ENCODE data around the gene LMTK2. TPM values are rescaled to one million over a fixed set of nuclear protein-coding genes. Genes with fewer than 3 reads are reported as not detected.

Gene LMTK2
- total RNA-seq: 10 to 100 TPM; 22.5 to 31.7 (median 28.4) TPM

DNA sequence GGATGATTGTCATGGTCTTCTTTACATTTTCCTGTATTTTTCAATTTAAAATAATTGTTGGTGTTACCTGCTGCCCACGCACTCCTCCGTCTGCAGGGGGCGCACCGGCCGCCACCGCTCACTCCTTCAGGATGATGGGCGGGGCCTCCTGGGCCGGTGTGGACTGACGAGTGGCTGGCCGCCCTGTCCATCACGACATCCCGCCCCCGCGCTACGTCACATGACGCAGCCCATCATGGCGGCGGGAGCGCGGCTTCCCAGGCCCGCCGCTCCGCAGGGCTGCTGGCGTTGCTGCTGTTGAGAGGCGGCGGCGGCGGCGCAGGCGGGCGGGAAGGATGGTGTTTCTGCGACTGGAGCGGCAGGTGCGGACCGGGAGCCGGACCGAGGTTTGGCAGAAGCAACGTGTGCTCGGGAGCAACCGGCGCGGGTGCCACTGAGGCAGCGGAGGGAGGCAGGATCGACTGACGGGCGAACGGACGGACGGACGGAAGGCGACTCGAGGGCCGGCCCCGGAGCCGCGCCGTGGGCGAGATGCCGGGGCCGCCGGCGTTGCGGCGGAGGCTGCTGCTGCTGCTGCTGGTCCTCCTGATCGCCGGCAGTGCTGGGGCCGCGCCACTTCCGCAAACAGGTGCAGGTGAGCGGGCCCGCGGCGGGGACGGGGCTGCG, at the start of gene LMTK2:
Gene LMTK2, plus strand, starts transcription at position 216 of the 666 bp plus-strand sequence. Its CDS starts 316 bp downstream, at position 532.
- intact Hi-C loops (cut with DNase I): loop anchor here (1.0 kb wide), 1 partner anchor 63 kb away; no protein-coding TSS in a partner anchor
- TF ChIP-seq EP300 (IDR thresholded peaks at IDR 0.05) (no peak), CTCF (IDR thresholded peaks at IDR 0.05) (peak; percentile 92 to 98 (median 96)), POLR2AphosphoS5 (IDR thresholded peaks at IDR 0.05) (peak; percentile 98 to 99), POLR2A (IDR thresholded peaks at IDR 0.05; ENCODE audit: low read depth) (peak; percentile 77)
- H3K36me3 ChIP-seq: no peaks in the 10 kb centered on the region

GRCh38 chr7:98057157-98057556, 49.5 kb upstream of the LMTK2 start:
- H3K27me3 ChIP-seq: peaks cover 0 to 14% (median 0%) of the 10 kb centered on the region in 4 donors
- WGBS: 90% methylated on average over 2 of the region's 2 CpGs
- H3K4me3 ChIP-seq: no peak overlapping the region
- no peaks in the 10 kb centered on the region for H3K9me3 ChIP-seq
- no peak overlapping the region for H3K27ac ChIP-seq (replicated peaks in 1 of 4)
- intact Hi-C loops (cut with DNase I): no loop called here
- no peaks in the 10 kb centered on the region for H3K36me3 ChIP-seq
- H3K4me1 ChIP-seq: no peaks in the 10 kb centered on the region
- no peak for DNase-seq (ENCODE audit: extremely low spot score)
- TF ChIP-seq POLR2AphosphoS5 (IDR thresholded peaks at IDR 0.05): no peak
- no peak for TF ChIP-seq POLR2A (IDR thresholded peaks at IDR 0.05; ENCODE audit: low read depth)
- TF ChIP-seq EP300 (IDR thresholded peaks at IDR 0.05): no peak
- no peak for TF ChIP-seq CTCF (IDR thresholded peaks at IDR 0.05)

More for the DNA sequence above, at the start of gene LMTK2:
- H3K9me3 ChIP-seq: peaks cover 0 to 7% (median 0%) of the 10 kb centered on the region in 4 donors
- H3K27ac ChIP-seq (replicated peaks in 1 of 4): peak within 1 kb of the TSS; percentile 78 to 92 (median 84)
- H3K4me3 ChIP-seq: peak within 1 kb of the TSS; percentile 76 to 99 (median 89)
- DNase-seq (ENCODE audit: extremely low spot score): peak; percentile 99
- H3K4me1 ChIP-seq: peaks cover 24 to 41% (median 31%) of the 10 kb centered on the region in 4 donors
- no peaks in the 10 kb centered on the region for H3K27me3 ChIP-seq
- 0% methylated on average over 6 of the region's 75 CpGs for WGBS

- no peaks in the 10 kb centered on the region for H3K36me3 ChIP-seq
- no peaks in the 10 kb centered on the region for H3K4me1 ChIP-seq
- no peak overlapping the region for H3K27ac ChIP-seq (replicated peaks in 1 of 4)
- peaks cover 0 to 14% (median 0%) of the 10 kb centered on the region in 4 donors for H3K27me3 ChIP-seq
- TF ChIP-seq CTCF (IDR thresholded peaks at IDR 0.05): no peak
- TF ChIP-seq POLR2A (IDR thresholded peaks at IDR 0.05; ENCODE audit: low read depth): no peak
- DNase-seq (ENCODE audit: extremely low spot score): no peak
- whole genome bisulfite sequencing: 72% methylated on average over 10 of the region's 10 CpGs
- peaks cover 0 to 7% (median 3%) of the 10 kb centered on the region in 4 donors for H3K9me3 ChIP-seq
- intact Hi-C loops (cut with DNase I): no loop called here
- H3K4me3 ChIP-seq: no peak overlapping the region
Observed at GRCh38 chr7:98058186-98058585, 48.5 kb upstream of the LMTK2 start.

DNA sequence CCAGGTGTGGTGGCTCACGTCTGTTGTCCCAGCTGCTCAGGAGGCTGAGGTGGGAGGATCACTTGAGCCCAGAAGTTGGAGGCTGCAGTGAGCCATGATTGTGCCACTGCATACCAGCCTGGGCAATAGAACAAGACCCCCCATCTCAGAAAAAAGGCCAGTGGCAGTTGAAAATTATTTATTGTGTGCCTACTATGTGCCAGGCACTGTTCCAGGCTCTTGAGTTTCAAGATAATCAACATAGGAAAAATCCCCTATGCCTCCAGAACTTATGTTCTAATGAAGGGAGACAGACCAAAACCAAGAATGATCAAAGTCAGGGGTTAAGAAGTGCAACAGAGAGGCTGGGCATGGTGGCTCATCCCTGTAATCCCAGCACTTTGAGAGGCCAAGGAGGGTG, 42.4 kb upstream of the LMTK2 start:
- peaks cover 0 to 7% (median 0%) of the 10 kb centered on the region in 4 donors for H3K27me3 ChIP-seq
- H3K36me3 ChIP-seq: no peaks in the 10 kb centered on the region
- no peaks in the 10 kb centered on the region for H3K4me1 ChIP-seq
- 73% methylated on average over 1 of the region's 1 CpG for WGBS
- intact Hi-C loops (cut with DNase I): no loop called here
- no peak for TF ChIP-seq POLR2A (IDR thresholded peaks at IDR 0.05; ENCODE audit: low read depth)
- TF ChIP-seq CTCF (IDR thresholded peaks at IDR 0.05): no peak
- no peak for TF ChIP-seq EP300 (IDR thresholded peaks at IDR 0.05)
- TF ChIP-seq POLR2AphosphoS5 (IDR thresholded peaks at IDR 0.05): no peak
- no peak overlapping the region for H3K4me3 ChIP-seq
- DNase-seq (ENCODE audit: extremely low spot score): no peak
- H3K9me3 ChIP-seq: peaks cover 0 to 11% (median 5%) of the 10 kb centered on the region in 4 donors
- H3K27ac ChIP-seq (replicated peaks in 1 of 4): no peak overlapping the region
